GF-D8 (cell line): Measurements from ENCODE around the gene GNG14.
A peak's percentile ranks its signal among the peaks of the same experiment; 100 is the strongest.
"Not testable (repeated sequence)": the region's sequence is repeated elsewhere in the genome, so short reads cannot be mapped to it uniquely, and the experiment has no call there.

Source experiments
- DNase-seq: peaks from one replicate; lab custom pipeline; 2025; lab: John Stamatoyannopoulos, UW

Gene GNG14

DNA sequence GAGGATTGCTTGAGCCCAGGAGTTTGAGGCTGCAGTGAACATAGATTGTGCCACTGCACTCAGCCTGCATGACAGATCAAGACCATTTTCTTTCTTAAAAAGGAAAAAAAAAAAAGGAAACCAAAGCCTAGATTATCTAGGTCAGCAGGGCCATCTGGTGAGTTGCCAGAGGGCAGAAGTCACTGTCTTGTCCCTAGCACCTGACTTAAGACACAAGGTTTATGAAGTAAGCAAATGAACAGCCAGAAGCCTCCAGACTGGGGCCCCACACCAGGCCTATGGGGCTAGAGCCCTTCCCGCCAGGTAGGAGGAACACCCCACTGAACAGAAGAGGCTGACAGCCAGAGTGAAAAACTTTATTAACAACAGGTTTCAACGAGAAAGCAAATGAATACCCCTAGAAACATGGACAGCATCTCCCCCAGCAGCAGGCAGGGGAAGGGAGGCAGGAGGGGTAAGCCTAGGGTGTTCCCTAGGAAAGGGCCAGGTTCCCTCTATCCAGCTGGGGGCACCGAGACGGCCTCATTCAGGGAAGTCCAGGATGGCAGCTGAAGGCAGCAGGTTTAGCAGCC is 20.0 kb upstream of the GNG14 start:
- DNase-seq, result no peak

DNA sequence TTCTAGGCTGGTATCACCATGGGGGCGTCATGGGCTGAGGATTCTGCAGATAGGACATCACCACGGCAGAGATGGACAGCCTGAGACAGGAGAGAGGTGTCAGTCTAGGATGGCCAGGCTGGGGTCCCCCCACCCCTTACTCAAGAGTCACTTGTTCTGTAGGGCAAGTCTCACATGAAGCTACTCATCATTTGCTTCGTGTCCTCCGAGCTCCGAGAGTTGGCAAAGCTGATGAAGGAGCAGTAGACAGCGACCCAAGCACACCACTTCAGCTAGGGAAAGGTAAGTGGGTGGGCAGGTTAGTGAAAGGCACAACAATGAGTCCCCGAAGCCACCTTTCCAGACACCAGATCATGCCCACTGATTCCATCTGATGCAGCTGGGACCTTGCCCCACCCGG is 19.5 kb upstream of the GNG14 start:
- no peak for DNase-seq

DNA sequence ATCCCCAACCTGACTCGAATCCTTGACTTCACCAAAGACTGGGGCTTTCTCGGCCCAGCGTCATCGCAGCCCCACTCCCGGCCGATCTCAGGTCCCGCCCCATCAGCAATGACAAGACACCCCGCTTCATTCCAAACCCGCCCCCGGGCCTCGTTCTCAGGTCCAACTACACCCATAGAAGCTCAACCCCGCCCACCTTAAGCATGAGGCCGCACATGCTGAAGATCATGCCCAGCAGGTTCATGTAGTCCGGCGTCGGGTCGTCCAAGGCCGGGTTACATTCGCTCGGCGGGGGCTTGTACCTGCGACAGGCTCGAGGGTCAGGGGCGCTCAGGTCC is 18.9 kb upstream of the GNG14 start:
- no peak for DNase-seq

DNA sequence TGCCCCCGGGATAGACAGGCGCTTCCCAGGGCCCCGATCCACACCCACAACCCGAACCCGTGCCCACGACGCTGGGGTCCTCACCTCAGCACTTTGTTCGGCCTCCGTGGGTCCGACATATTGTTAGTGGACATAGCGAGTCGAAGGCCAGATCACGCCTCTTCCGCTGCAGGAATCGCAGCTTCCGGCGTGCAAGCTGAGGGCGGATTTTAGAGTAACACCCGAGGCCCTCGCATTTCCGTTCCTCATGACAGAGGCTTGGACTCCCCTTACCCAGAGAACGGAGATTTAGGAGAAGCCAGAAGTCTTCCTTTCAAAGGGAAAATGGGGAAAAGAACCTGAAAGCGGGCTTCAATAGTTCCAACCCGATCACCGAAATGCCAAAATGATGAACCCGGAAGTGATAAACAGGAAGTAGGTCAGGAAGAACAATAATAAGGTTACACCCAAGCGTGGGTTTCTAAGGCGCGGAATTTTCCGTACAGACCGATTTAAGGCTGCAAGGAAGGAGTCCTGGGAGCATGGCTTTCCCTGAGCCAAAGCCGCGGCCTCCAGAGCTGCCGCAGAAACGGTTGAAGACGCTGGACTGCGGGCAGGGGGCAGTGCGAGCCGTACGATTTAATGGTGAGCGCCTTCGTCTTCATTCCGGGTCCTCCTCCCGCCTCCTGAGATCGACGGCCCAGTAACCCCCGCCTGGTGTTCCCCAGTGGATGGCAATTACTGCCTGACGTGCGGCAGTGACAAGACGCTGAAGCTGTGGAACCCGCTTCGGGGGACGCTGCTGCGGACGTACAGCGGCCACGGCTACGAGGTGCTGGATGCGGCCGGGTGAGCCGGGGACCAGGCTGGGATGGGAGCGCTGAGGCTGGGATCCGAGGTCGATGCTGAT is 18.3 kb upstream of the GNG14 start:
- peak; percentile 63 for DNase-seq

DNA sequence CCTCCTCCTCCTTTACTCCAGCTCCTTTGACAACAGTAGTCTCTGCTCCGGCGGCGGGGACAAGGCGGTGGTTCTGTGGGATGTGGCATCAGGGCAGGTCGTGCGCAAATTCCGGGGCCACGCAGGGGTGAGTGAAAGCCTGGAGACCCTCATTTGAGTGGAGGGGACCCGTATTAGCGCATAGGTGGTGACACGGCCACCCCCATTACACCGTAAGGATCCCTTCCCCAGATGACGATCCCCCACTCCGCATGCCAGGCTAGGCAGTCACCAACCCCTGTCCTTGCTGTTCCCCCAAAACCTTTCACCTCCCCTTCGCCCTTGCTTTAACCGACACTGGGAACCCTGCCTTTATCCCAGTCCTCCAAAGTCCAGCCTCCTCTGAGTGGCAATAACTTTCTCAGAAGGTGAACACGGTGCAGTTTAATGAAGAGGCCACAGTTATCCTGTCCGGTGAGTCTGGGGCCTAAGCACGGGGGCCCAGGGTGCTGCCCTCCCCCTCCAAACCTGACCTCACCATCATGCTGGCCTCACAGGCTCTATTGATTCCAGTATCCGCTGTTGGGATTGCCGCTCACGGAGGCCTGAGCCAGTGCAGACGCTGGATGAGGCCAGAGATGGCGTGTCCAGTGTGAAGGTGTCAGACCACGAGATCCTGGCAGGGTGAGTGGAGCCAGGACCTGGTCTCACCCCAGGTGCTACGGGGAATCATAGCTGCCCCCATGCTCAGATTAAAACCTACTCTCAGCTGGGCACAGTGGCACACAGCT is 17.5 kb upstream of the GNG14 start:
- no peak for DNase-seq

DNA sequence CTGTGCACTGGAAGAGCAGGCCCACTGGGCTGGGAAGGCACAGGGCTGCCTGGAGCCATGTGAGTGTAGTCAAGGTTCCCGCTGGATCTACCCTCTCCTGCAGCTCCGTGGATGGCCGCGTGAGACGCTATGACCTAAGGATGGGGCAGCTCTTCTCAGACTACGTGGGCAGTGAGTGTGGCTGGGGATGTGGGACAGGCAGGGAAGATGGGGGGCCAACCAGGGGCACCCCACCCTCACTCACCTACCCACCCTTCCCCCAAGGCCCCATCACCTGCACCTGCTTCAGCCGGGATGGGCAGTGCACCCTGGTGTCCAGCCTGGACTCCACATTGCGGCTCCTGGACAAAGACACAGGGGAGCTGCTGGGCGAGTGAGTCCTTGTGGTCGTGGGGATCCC is 15.1 kb upstream of the GNG14 start:
- DNase-seq, result no peak

DNA sequence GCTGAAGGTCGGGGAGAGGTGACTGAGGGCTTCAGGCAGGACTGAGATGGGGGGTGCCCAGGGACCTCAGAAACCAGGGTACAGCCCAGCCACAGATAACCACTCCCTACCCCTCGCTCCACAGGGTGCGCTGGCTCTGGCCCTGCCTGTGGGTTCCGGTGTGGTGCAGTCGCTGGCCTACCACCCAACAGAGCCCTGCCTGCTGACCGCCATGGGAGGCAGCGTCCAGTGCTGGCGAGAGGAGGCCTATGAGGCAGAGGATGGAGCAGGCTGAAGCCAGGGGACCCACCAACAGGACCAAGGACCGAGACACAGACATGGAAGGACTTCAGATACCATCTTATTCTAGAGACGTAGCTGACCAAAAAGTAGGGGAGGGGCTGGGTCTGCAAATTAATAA is 12.4 kb upstream of the GNG14 start:
- no peak for DNase-seq

DNA sequence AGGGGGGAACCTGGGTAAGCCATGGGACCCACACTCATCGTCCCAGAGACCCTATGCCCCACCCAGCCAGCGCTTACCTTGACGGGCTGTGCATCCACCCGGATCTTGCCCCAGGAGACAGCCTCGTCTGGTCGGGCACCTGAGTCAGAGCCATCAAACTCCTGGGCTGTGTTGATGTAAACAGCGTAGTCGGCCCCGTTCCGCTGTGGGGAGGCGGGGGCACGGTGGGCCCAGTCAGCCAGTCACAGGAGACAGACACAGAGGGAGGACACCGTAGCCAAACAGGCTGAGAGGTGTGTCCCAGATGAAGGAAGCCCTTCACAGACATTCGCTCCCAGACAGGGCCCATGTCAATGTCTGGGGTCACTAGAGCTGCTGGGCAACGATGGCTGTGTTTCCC is 11.9 kb upstream of the GNG14 start:
- DNase-seq, result no peak

DNA sequence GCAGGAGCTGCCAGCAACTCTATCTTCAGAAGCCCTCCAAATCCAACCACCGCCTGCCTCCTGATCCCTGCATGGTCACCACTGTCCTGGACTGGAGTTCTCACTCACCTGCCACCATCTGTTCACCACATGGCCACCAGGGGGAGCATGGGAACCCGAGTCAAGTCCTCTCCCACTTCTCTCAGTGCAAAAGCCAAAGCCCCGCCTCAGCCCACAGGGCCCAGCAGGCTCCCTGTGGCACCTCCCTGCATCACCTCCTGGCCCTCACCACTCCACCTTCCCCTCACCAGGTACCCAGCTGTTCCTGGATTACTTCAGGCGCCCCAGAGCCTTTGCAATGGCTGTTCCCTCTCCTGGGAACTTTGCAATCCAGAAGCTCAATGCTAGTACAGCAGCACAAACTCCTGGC is 11.4 kb upstream of the GNG14 start:
- DNase-seq, result peak; percentile 23

DNA sequence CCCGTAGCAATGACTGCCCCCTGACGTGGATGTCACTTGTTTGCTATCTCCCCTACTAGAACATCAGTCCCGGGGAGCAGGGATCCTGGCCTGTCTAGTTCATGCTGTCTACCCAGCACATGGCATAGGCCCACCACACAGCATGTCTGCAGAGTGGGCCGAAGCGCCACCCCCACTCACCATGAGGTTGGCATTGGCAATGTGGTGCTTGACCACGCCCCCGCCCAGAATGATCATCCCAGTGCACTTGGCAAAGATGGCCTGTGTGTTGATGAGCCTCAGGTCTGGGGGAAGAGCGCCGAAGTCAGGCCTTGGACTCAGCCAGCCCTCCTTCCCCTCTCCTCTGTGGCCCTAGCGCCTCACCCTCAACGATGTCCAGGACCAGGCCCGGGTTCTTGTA is 10.9 kb upstream of the GNG14 start:
- no peak for DNase-seq

DNA sequence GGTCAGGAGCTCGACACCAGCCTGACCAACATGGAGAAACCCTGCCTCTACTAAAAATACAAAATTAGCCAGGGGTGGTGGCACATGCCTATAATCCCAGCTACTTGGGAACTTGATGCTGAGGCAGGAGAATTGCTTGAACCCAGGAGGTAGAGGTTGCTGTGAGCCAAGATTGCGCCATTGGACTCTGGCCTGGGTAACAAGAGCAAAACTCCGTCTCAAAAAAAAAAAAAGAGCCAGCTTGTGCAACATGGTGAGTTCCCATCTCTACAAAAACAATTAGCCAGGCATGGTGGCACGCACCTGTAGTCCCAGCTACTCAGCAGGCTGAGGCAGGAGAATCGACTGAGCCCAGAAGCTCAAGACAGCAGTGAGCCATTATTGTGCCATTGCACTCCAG is 9.8 kb upstream of the GNG14 start:
- DNase-seq, result not testable (repeated sequence)

DNA sequence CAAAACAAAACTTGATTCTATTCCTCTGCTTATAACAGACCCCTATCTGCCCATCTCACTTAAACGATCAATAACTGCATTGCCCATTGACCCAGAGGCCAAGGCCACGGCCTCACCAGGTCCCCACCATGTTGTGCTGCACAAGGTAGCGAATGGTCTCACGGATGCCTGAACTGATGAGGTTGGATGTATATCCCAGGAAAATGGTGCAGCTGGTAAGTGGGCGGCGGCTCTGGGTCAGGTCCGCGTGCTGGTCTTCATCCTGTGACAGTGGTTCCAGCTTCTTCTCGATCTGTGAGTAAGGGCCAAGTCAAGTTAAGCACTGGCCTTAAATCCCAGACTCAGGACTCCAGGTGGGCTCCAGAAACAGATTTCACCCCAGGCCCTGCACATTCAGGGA is 7.8 kb upstream of the GNG14 start:
- no peak for DNase-seq

DNA sequence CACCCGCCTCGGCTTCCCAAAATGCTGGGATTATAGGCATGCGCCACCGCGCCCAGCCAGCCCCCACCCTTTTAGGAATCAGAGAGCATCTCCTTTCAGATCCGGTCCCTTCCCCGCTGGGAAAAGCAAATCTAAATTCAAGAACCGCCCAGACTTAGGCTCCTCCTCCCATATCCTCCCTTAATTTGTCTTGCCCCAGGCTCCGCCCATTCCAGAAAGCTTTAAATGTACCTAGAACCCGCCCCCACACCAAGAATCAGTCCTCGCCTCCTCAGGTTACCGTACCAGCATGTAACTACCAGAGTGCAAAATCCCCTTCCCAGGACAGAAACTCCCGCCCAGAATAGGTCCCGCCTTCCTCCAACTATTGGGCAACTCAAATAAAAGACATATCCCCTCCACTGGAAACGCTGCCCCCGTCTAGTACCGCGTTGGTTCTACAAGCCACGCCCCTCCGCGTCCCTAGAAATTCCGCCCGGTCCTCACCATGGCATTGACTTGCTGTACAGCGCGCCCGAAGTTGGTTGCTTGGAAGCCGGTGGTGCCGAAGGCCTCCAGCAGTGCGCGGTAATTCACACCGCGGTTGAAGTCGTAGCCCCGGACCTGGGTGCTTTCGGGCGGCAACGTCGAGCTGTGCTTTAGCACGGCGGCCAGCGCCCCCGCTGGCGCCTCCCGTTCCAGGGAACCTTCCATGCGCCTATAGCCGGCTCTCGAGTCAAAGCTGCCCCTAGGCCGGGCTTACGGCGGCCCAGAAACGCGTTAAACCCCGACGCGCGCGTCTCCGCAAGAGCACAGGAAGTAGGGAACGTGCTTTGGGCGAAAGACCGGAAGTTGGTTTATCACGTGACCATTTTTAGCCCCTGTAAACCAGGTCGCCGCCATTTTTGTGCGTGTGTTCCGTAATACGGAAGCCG is 6.5 kb upstream of the GNG14 start, which contains the start of gene DHPS:
Gene DHPS (minus strand): TSS at position 807 of the 914 bp plus-strand sequence. CDS start 114 bp downstream, at position 693.
- peak; percentile 93 for DNase-seq

DNA sequence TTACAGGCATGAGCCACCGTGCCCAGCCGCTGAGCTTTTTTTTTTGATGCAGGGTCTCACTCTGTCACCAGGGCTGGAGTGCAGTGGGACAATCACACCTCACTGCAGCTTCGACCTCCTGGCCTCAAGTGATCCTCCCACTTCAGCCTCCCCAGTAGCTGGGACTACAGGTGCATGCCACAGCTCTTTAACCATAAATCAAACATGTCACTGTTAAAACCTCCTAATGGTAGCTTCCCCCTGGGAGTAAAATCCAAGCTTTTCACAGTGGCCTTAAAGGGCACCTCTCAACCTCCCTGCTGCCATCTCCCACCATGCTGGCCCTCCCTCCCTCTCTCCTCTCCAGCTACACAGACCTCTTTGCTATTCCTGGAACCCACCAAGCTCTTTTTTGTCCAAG is 2.0 kb upstream of the GNG14 start:
- no peak for DNase-seq

DNA sequence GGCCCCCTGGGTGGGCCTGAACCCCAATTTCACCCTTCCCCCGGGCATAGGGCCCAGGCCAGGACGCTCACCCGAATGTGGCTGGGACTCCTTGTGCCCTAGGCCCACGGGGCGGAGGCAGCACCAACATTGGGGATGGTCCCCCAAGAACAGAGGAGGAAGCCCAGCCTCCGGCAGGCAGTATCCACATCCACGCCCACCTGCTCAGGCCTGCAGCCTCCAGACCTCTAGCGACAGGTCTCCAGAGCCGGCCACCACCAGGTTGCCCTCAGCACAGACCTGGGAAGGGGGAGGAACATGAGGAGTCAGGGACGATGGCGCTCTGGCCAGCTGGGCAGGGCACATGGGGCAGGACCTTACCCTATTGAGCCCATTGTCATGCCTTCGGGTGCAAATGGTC is 1.2 kb downstream of the GNG14 start:
- no peak for DNase-seq

DNA sequence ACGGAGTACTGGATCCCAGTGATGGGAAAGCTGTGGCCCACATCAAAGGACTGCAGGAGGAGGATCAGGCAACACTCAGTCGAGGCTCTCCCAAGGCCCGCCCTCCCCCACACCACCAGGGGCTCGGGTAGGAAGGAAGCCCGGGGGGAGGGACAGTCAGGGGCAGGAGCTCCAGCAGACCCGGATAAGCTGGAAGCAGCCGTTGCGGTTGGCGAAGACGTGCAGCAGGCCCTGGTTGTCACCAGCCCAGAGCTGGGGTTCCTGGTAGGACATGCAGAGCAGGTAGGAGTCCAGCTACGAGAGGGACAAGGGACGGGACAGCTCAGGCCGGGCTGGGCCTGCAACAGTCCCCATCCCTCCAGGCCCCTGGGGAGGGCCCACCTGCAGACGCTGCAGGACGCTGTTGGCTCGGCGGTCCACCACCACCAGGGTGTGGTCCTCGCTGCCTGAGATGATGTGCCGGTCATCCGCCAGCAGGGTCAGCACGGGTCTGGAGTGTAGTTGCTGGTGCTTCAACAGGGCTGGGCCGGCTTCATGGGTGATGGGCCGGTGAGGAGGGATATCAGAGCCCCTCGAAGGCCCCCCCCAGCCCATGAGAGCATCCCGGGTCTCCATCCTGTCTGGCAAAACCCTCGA is 1.9 kb downstream of the GNG14 start:
- DNase-seq, result no peak

DNA sequence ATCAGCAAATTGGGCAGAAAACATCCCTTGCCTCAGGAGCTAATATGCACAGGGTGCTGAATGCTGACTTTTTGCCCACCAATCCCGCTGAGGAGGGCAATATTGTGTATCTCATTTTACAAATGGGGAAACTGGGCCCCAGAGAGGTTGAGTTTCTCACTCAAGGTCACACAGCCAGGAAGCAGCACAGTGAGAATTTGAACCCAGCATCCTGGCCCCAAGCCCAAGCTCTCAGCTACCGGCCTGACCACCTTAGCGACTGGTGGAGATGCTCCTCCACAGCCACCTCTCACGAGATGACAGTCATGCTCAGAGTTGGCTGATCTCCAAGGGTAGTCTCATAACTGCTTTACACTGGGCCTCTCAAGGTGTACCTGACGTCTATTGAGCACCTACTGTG is 5.2 kb downstream of the GNG14 start:
- DNase-seq, result no peak

DNA sequence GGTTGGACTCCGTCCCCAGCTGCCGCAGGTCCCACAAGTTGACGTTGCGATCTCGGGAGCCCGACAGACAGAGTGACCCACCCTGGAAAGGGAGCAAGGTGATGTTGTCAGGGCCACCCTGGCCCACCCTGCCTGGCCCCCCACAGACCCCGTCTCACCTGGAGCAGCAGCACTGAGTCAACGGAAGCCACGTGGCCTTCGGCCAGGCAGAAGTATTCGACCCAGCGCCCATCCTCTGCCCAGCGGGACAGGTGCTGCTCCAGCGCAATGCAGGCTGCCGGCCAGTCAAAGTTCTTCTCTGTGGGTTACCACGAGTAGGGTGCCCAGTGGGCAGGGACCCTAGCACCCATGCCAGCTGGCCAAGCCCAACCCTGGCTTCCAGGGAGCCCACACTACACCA is 6.8 kb downstream of the GNG14 start:
- DNase-seq, result no peak

DNA sequence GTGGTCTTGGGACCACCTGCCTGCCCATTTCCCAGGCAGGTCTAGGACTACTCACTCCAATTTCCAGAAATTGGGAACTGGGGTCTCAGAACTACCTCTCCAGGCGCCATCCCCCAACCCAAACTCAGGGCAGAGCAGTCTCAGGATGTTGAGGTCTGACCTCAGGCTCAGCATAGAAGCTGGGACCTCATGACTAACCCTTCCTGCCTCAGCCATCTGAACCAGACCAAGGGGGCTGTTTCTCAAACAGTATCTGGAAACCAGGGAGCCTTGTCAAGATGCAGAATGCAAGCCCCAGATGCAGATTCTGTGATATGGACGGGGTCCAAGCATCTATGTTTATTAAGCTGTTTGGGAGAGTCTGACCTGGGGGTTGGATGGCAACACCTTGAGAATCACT is 7.3 kb downstream of the GNG14 start:
- DNase-seq, result no peak

DNA sequence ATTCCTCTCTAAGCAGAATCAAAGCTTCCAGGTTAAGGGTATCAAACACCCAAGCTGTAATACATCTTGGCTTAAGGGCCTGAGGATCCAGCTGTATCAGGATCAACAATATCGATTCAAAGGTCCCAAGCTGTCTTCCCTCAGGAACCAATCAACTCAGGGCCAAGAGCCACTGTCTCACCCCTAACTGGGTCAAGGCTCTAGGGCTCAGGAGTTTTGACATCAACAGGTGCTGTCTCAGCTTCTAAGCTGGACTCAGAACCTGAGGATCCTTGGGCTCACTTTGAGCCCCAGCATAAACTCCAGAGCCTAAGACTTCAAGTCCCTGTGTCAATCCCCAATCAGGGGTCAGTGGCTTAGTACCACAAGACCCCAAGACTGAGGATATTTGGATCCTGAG is 7.7 kb downstream of the GNG14 start:
- DNase-seq, result no peak

DNA sequence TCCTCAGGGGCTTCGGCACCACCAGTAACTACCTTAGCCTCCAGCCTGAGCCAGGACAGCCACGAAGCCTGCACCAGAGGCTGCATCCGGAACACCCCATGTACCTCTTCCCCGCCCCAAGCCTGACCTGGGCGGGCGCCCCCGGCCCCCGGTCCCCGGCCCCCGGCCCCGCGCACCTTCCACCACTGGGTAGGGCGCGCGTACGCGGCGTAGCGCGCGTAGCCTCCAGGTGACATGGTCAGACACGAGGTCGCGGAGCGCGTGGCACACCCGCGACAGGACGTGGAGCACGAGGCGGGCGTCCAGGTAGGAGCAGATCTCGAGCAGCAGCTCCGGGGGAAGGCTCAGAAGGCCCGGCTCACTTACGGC is 8.2 kb downstream of the GNG14 start:
- no peak for DNase-seq
